ENCODE measurements around the gene MLANA.

The MLANA gene

DNA sequence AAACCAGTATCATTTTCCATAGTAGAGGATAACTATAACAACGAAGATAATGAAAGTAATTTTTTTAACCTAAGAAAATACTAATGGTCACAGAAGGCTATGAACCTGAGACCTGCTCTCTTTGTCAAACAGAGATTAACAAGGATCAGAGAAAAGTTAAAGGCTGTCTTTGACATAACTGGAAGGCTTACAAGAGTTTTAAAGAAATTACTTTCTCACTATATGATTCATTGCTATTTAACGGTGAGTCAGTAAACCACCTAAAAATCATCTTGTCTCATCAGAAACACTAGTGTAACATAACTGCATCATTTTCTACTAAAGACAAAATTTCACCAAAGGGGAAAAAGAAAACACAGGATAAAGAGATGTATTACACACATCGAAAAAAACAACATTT is 19.3 kb downstream of the MLANA start:
- no peak for DNase-seq

DNA sequence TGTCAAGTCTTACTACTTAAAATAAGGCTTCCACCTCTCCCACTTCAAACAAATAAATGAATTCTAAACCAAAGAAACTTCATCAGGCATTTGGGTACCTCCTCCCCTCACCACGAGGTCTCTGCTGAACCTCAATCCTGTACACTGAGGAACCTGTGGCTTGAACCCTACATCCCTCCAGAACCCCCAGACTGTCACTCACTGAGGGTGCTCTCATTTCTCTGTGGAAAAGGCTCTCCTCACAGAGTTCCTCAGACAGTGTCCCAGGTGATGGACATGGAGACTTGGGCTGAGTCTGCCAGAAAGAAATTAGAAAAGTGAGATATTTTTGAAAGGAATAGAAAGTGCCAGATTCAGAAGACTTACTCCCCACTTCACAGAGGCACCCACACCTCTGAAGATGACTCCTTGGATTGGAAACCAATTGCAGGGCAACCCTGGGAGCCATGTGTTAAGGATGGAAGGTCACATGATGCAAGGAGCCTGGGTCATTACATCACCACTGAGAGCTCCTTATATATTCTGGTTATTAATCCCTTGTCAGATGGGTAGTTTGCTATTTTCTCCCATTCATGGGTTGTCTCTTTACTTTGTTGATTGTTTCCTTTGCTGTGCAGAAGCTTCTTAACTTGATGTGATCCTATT is 19.8 kb downstream of the MLANA start:
- peak; percentile 42 for DNase-seq

DNA sequence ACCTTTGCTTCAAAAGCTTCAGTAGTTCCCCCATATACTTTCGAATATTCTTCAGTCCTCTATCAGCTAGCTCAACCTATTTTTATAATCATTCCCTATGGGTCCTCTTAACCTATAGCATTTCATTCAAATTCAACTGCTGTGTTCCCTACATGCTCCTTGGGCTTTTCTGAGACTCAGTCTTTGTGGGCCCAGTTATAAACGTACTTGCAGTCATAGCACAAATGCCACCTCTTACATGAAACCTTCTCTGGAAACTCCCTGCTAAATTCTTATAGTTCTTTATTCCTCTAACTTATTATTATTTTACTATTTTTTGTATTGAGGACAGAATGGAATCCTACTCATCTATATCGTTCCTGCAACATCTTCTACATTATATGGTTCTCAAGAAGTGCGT is 24.7 kb downstream of the MLANA start:
- DNase-seq: no peak

DNA sequence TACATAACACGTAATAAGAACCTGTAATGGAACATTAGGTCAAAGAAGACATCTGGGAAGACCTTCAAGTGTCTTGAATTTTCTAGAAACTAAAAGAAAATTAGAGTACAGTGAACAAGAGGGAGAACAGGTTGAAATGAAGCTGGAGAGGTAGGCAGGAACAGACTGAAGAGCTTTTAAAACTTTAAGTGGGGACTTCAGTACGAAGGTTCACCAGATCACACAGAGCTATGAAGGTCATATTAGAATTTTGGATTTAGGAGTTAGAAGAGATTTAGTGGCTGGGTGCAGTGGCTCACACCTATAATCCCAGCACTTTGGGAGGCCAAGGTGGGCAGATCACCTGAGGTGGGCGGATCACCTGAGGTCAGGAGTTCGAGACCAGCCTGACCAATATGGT is 26.6 kb downstream of the MLANA start:
- DNase-seq: no peak

DNA sequence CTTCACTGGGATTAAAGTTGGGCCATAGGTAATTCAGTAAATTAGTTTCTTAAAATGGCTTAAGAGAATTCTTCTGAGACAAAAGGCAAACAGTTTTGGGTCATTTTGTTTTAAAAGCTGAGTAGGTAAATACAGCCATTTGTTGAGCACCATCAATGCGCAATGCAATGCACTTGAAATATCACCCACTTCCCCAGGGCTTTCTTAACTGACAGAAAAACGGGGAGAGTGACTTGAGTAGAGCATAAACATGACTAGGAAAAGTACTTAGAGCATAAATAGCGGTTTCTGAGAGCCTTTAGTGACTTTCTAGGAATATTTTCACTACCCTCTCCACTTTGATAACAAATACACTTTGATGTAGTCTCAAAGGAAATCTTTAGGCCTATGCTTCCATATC is 27.2 kb downstream of the MLANA start:
- no peak for DNase-seq

DNA sequence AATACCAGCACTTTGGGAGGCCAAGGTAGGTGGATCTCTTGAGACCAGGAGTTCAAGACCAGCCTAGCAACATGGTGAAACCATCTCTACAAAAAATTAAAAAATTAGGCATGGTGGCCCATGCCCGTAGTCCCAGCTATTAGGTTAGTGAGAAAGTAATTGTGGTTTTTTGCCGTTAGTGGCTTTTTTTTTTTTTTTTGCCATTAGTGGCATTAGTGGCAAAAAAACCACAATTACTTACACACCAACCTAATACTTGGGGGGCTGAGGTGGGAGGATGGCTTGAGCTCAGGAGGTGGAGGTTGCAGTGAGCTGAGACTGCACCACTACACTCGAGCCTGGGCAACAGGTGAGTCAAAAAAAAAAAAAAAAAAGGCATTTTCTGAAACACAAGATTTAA is 27.8 kb downstream of the MLANA start:
- DNase-seq: no peak

DNA sequence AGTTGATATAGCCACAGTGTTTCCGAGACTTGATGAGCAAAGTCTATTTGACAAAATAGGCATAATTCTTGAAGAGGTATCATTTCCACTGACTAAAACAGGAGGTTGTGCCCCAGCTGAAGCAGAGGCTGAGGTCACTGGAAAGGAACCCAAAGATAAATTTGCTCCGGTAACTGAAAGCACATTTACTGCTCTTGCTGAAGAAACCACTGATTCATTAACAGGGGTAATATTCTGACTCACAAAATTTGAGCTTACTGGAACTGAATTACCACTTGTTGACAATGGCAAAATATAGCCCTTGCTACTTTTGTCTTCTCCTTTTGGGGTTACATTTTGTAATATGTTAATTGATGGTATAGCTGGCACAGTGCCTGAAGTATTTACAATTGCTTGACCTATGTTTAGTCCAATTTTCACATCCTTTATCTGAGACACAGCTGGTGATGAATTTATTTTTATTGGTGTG is 30.2 kb downstream of the MLANA start:
- peak; percentile 24 for DNase-seq

DNA sequence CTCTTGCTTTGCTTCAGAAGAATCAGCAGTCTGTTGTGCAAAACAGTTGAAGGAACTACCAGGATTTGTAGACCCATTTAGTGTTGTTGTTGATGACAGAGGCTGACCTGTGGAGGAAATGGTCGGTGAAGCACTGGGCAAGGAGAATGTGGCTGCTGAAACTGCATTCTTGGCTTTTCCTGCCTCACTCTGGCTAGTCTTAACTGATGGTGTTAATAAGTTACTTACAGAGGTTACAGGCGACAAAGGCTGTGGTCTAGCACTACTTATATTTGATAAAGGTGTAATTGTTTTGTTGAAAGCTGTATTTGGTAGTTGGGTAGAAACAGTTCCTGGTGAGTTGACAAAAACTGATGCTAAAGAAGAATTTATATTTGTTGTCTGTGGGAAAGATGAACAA is 31.5 kb downstream of the MLANA start:
- no peak for DNase-seq

DNA sequence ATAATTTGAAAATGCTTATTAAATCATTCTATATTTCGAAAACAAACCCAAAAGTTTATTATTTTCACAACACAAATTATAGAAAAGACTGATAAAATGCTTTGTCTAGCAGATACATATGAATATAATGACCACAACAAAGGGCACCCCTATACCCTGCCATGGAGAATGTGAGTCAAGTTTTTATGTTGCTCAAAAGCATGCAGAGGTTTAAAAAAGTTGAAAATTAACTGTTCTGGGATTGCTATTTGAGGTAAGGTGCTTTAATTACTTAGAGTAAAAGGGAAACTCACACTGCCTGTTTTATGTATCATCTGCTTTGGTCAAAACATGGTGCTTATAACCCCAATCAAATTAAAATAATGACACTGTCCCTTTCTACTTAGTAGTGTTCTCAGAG is 41.0 kb downstream of the MLANA start:
- DNase-seq: no peak

DNA sequence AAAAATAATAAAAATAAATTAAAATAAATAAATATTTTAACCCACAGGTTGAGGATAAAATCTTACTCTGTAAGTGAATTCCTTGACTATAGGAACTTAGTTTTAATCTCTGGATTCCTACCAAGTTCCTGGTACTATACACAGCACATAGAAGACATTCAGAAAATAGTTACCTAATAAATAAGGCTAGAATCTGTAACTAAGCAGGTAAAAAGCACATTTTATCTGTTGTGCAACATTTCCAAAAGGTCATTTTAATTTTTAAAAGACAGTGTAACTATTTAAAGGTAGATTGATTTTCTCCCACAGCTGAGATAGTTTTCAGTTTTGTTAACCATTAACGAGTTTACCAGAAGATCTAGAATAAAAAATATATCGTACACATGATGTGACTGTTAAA is 47.8 kb downstream of the MLANA start:
- no peak for DNase-seq

DNA sequence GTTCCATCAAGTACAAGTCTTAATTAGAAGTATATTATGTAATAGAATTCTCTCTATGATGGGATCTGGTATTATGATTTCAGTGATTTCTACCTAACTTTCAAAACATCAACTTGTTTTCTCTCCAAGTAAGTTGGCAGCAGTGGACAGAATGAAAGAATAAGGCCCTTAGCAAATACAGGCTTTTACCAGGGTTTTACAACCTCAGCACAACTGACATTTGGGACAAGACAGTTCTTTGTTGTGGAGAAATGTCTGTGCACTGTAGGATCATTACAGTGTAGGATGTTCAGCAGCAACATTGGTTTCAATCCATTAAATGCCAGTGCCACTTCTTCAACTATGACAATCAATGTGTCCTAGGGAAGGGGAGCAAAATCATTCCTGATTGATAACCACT is 48.8 kb downstream of the MLANA start:
- DNase-seq: no peak

DNA sequence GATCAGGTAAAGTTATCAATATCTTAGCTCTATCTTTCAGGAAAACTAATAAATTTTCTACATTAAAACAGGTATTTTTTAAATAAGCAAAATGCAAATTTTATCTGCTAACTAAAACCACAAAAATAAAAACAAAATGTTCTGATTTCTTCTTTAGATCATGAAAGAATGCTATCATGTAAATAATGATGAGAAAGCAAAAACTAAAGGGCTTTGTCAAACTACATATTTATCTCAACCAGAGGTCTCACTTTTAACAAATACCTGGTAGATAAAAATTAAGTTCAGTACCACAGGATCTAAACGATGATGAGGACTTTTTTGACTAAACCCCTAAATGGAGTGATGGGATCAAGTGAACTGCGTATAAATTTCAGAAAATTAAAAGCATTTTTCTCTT is 50.5 kb downstream of the MLANA start:
- DNase-seq: no peak

DNA sequence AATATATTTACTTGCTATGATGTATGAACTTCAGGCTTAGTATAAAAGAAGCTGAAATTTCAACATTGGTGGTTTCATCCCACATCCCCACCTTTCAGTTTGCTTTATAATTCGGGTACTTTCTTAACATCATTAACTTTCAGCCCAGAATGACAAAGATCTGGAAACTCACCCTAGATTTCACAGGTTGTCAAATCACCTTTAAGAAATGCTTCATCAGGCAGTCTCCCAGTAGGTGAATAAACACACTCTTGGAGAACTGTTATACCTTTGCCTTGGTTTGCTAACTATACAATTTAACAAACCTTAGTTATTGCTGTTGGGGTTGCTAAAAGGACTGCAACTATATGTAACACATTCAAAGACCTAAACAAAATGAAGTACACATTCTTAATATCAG is 54.4 kb downstream of the MLANA start:
- no peak for DNase-seq

DNA sequence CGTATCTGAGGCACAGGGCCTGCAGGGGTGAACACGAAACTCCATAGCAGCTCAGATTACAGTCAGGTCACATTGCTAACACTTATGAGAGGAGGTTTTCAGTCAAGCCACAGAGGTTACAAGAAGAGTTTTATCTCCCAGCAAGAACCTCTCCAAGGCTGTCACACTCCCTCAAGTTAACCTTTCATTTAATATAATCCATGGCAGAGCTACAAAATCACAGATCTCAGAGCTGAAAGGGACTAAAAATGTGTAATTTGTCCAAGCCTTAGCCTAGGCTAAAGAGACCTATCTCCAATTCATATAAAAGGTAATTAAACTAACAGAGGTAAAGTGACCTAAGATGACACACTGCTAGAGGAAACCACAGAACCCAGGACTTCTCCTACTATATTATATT is 57.2 kb downstream of the MLANA start:
- no peak for DNase-seq

DNA sequence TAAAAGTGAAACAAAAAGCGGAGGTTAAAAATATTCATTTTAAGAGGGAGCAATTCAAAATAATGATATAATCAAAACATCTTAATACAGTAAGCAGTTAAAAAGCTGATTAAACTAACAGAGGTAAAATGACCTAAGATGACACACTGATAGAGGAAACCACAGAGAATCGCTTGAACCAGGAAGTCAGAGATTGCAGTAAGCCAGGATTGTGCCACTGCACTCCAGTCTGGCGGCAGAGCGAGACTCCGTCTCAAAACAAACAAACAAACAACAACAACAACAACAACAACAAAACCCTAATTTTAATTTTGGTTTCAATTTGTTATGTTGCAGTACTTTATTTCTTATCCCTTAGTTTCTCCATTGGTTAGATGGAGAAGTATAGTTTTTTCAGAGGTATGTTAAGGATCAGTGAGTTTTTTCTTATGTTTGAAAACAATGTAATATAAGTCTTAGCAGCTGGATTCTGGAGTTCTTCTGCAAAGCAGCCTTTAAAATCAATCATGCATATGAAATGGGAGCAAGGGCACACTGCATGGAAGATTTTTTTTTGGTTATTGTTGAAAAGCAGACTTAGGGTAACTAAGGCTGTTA is 58.5 kb downstream of the MLANA start:
- DNase-seq: peak; percentile 11

DNA sequence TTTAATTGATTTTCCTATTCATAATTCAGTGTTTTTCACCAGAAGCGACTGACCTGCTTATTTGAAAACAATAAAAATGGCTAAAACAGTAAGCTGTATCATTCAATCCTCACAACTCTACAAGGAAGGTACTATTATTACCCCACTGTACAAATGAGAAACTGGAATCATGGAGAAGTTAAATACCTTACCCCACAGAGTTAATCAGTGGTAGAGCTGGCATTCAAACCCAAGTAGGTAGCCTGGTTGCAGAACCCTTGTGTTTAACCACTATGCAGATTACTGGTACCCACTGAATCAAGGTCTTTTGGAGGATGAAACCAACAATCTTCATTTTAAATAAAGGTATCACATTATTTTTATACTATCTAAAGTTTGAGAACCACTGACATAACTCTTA is 59.6 kb downstream of the MLANA start:
- no peak for DNase-seq

DNA sequence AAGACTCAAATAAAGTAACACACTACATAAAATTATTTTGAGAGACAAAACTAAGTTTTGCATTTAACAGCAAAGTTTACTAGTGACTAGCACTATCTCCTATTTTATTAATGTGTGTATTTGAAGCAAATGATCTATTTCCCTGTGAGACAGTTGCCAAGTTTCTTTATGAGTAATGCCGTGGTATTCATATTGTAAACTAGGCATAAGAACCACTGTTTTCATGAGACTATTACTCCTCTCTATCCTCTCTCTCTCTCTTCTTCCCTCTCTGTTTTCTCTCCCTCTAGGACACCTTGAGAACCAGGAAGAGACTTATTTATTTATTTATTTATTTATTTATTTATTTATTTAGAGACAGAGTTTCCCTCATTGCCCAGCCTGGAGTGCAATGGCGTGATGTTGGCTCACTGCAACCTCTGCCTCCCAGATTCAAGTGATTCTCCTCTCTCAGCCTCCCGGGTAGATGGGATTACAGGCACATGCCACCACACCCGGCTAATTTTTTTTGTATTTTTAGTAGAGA is 61.1 kb downstream of the MLANA start:
- no peak for DNase-seq

DNA sequence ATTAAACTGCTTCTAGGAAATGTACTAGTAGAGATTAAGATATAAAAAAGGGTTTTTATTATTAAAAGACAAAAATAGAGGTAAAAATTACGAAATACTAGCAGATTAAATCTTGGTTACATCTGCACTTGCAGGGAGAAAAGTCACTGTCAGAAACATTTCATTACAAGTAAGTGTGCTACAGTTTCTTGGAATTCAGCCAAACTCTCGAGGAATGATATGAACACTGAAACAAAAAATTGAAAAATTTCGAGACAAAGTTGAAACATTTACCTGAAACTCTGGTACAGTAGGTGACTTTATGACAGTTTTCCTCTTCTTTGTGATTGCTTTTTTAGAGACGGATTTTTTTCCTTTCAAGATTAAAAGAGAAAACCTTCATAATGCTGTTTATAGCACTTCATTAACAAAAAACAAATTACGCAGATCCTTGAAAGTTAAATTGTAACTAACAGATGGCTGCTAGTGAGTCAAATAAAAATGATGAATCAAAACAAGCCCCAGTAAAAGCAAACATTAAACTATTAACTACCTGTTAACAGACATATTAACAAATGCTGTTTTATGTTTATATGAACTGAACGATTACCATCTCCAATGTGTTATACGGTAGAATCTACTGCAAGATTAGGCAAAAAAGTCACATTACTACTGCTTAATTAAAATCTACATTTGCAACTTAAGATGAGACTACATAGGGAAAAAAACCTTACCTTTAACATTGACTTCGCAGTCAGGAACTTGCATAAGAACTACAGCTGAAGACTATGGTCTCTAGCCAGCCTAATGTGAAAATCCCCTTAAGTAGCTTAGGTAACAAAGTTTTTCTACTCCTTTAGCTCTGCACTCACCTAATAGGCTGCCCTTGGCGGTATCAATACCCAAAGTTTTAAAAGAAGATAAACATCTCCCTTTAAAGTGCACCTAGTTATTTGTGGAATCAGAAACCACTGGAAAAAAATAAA is 63.3 kb downstream of the MLANA start:
- DNase-seq: no peak

DNA sequence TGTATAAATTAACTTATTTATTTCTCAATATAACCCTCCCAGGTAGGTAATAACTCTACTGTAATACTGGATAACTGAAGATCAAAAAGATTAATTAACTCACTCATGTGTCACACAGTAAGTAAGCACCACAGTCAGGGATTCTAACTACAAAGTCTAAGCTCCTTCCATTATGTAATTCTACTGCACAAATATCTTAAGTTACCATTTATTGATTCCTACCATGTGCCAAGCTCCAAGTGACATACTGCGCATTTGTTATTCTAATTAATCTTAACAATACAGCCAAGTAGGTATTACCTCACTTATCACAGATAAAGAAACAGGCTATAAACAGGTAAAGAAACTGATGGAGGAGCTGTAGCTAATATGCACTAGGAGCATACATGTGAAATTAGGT is 66.5 kb downstream of the MLANA start:
- DNase-seq: no peak

DNA sequence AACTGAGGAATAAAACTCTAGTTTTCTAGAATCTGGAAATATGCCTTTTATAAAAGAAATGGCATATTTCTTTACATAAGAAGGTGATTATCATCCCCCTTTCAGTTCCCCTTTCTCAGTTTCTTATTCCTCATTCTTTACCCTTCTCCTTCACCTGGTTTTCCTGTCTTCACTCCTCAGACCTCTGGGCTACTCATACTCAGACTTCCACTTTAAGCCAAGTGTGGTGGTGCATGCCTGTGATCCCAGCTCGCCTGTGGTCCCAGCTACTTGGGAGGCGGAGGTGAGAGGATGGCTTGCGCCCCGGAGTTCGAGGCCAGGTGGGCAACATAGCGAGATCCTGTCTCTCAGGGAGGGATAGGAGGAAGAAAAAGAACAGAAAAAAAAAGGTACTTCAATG is 67.6 kb downstream of the MLANA start:
- no peak for DNase-seq
